Right cardiac atrium (tissue), 5 donors: ENCODE measurements around the gene ALDH18A1. TPM values are rescaled to one million over a fixed set of nuclear protein-coding genes. Genes with fewer than 3 reads are reported as not detected.

Source experiments
- ATAC-seq, 2 donors: fragments of 200-7000 bp; cut with Tn5 transposase; one replicate each; pipeline versions ENCODE4 v1.8.0 to v1.9.1; 2020; ENCODE audit warnings: moderate library complexity in 2 of 2, mild to moderate bottlenecking in 1 of 2
- DNase-seq, 3 donors: peaks; one replicate each; pipeline ENCODE4 v3.0.0-alpha.2; 2020
- H3K27ac ChIP-seq: one replicate; pipeline ENCODE4 v1.5.1; 2013; ENCODE audit warnings: mild to moderate bottlenecking, low read length, control low read depth, moderate library complexity
- H3K27me3 ChIP-seq: one replicate; pipeline ENCODE4 v1.6.1; 2013; ENCODE audit not compliant: control insufficient read depth, insufficient read depth
- H3K4me1 ChIP-seq: one replicate; pipeline ENCODE4 v1.6.1; 2013; ENCODE audit warnings: low read length; ENCODE audit not compliant: control insufficient read depth, insufficient read depth
- H3K4me3 ChIP-seq: one replicate; pipeline ENCODE4 v1.5.1; 2013; ENCODE audit warnings: low read length, control low read depth
- H3K9me3 ChIP-seq: one replicate; pipeline ENCODE4 v1.6.1; 2013; ENCODE audit warnings: low read length; ENCODE audit not compliant: control insufficient read depth
- WGBS: extraction: QIAGEN DNeasy Blood & Tissue Kit; methylation state at CpG from one replicate; pipeline ENCODE4 v1.1.7; 2013; 5-methylcytosine and 5-hydroxymethylcytosine counted together
- intact Hi-C, 4 donors: fragments of 100-400 bp; cut with DNase I; formaldehyde crosslinking; loops; one replicate each; pipeline versions ENCODE4 v1.11.0 to v1.14.0; 2022 to 2023
- long read RNA-seq, 4 donors: library from polyadenylated mRNA; unstranded; transcript quantifications; one replicate each; pipeline ENCODE4 v2.0.0, GENCODE V29; 2020 to 2021
- polyA plus RNA-seq: library from polyadenylated mRNA; stranded (reverse); fragments of 200-250 nt; gene quantifications from one replicate; pipeline ENCODE4 v1.2.3, GENCODE V29; 2013
- total RNA-seq, 4 donors: library from RNA; stranded (reverse); fragmentation: NEBNext Ultra II Directional; extraction: Animal tissue kit (Norgen Biotek cat#: 25700); gene quantifications; one replicate each; pipeline ENCODE4 v1.2.1, GENCODE V29; 2021
- donor health status: healthy with polysubstance abuse.
- donor health status: DM: no; HTN: yes; CAD: no.
- donor health status: DM: no; HTN: no; CAD: no.
- donor health status: DM: no; HTN: yes; CAD: no; lungs with severe emphysema.
- donor health status: DM: yes; HTN: yes; CAD: no.

ALDH18A1 gene
- total RNA-seq (10 to 100 TPM; 16.3 to 29.8 (median 19.9) TPM), polyA plus RNA-seq (6.9 TPM)
- long read RNA-seq, donor 1, transcript ALDH18A1-202 (18 exons, 3,359 nt): major isoform, 22 of 41 reads
- long read RNA-seq, donor 1, partial matches to known transcripts: 10 of 41 reads
- long read RNA-seq, donor 1, other reads (novel, unspliced or antisense): 6 of 41 reads
- long read RNA-seq, donor 2, transcript ALDH18A1-202 (18 exons, 3,359 nt): major isoform, 6 of 16 reads
- long read RNA-seq, donor 2, partial matches to known transcripts: 4 of 16 reads
- long read RNA-seq, donor 2, other reads (novel, unspliced or antisense): 6 of 16 reads
- long read RNA-seq, donor 3, transcript ALDH18A1-202 (18 exons, 3,359 nt): major isoform, 105 of 161 reads
- long read RNA-seq, donor 3, transcript ALDH18A1-201 (18 exons, 3,337 nt): minor isoform, 7 of 161 reads
- long read RNA-seq, donor 3, partial matches to known transcripts: 21 of 161 reads
- long read RNA-seq, donor 3, other reads (novel, unspliced or antisense): 28 of 161 reads
- long read RNA-seq, donor 4, partial matches to known transcripts: 7 of 14 reads
- long read RNA-seq, donor 4, other reads (novel, unspliced or antisense): 1 of 14 reads

DNA sequence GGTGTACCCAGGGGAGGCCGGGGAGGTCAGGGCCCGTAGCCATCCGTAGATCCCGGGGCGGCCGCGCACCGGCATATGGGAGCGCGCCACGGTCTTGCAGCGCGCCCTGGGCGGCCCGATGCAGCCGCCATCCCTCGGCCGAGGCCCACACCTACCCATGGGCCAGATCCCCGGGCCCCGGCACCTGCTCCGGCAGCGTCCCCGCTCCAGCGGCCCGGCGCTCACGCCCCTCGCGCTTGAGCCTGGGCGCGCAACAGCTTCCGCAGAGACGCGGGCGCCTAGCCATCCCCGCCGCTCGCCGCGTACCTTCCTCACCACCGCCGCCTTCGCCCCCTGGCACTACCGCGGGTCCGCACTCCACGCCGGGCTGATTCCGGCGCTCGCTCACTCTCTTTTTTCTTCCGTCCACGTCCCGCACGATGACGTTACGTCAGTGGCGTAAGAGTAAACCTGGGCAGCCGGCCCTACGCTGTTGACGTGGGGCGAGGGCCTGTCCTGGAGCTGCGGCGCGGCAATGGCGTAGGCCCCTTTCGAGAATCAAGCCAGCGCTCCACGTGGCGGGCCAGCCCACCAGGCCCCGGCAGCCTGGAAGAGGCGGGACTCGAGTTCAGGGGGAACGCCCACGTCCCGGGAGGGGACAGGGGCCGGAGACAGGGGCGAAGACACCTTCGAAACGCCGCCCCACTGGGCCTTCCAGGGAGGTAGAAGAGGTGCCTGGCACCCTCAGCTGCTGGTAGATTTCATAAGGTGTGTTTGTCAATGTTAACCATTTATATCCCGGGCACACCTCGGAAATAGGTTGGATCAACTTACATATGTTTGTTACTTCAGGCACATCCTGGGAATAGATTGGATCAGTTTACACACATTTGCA is at the start of gene ALDH18A1:
Gene ALDH18A1 (minus strand): TSS at position 421 of the 874 bp plus-strand sequence. CDS start 3,334 bp downstream, outside the sequence.
- Histone ChIP-seq H3K9me3 (no peaks in the 10 kb centered on the region), H3K27ac (no peak within 1 kb of the TSS), H3K4me3 (peak within 1 kb of the TSS; percentile 52), H3K27me3 (no peaks in the 10 kb centered on the region), H3K4me1 (no peaks in the 10 kb centered on the region)
- DNase-seq (peak; percentile 96 to 98 (median 97)), ATAC-seq (peak; percentile 97 to 98)
- intact Hi-C loops: no loop called here
- under 1% methylated on average over 83 of the region's 83 CpGs for WGBS

DNA sequence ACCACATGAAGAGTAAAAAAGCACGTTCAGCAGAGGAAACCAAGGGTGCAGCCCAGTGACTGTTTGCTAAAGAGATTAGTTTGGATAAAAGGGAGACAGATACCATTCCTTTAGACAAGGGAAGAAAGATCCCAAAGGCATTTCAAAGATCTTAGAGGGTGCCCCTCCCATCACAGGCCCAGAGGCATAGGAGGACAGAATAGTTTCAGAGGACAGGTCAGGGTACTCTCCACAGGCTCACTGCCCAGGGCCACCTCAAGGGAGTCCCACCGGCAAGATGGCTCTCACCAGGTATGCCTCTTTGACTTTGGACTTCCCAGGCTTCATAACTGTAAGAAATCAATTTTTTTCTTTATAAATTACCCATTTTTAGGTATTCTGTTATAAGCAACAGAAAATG is 41.9 kb upstream of the ALDH18A1 start:
- WGBS: 48% methylated on average over 2 of the region's 2 CpGs
- no peak for ATAC-seq
- intact Hi-C loops: loop anchor here in 3 of 4 donors (10.0 kb wide), 2 partner anchors 146 to 166 kb away; no protein-coding TSS in a partner anchor
- no peak overlapping the region for H3K27ac ChIP-seq
- DNase-seq: no peak
- H3K9me3 ChIP-seq: no peaks in the 10 kb centered on the region
- no peak overlapping the region for H3K4me3 ChIP-seq
- H3K4me1 ChIP-seq: no peaks in the 10 kb centered on the region
- no peaks in the 10 kb centered on the region for H3K27me3 ChIP-seq

DNA sequence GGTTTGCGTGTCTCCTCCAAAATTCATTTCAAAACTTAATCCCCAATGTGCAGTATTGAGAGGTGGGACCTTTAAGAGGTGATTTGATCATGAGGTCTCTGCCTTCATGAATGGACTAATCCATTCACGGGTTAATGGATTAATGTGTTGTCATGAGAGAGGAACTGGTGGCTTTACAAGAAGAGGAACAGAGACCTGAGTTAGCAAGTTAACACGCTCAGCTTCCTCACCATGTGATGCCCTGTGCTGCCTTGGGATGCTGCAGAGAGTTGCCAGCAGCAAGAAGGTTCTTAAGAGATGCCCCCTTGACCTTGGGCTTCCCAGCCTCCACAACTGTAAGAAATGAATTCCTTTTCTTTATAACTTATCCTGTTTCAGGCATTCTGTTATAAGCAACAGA is 40.9 kb upstream of the ALDH18A1 start:
- intact Hi-C loops: loop anchor here in 3 of 4 donors (10.0 kb wide), 2 partner anchors 147 to 167 kb away; no protein-coding TSS in a partner anchor
- Histone ChIP-seq H3K27me3 (no peaks in the 10 kb centered on the region), H3K4me1 (no peaks in the 10 kb centered on the region), H3K9me3 (no peaks in the 10 kb centered on the region), H3K4me3 (no peak overlapping the region), H3K27ac (no peak overlapping the region)
- ATAC-seq: no peak
- 79% methylated on average over 3 of the region's 3 CpGs for WGBS
- DNase-seq: peak in 1 of 3 donors; percentile 55

DNA sequence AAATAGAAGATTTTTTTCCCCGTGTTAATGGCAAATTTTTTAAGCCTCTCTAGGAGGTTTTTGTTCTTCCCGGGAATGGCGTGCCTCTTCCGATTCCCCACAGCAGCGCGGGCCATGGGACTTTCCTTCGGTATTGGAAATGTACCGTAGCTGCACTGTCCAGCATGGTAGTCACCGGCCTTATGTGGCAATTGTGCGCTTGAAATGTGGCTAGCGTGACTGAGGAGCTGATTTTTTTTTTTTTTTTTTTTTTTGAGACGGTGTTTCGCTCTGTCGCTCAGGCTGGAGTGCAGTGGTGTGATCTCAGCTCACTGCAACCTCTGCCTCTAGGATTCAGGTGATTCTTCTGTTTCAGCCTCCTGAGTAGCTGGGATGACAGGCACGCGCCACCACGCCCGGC is 38.2 kb upstream of the ALDH18A1 start:
- Histone ChIP-seq H3K9me3 (no peaks in the 10 kb centered on the region), H3K4me3 (no peak overlapping the region), H3K4me1 (no peaks in the 10 kb centered on the region), H3K27me3 (no peaks in the 10 kb centered on the region), H3K27ac (no peak overlapping the region)
- DNase-seq: peak in 2 of 3 donors; percentile 28 to 53
- intact Hi-C loops: loop anchor here in 3 of 4 donors (10.0 kb wide), 2 partner anchors 150 to 170 kb away; no protein-coding TSS in a partner anchor
- WGBS: 95% methylated on average over 18 of the region's 18 CpGs
- ATAC-seq: no peak

DNA sequence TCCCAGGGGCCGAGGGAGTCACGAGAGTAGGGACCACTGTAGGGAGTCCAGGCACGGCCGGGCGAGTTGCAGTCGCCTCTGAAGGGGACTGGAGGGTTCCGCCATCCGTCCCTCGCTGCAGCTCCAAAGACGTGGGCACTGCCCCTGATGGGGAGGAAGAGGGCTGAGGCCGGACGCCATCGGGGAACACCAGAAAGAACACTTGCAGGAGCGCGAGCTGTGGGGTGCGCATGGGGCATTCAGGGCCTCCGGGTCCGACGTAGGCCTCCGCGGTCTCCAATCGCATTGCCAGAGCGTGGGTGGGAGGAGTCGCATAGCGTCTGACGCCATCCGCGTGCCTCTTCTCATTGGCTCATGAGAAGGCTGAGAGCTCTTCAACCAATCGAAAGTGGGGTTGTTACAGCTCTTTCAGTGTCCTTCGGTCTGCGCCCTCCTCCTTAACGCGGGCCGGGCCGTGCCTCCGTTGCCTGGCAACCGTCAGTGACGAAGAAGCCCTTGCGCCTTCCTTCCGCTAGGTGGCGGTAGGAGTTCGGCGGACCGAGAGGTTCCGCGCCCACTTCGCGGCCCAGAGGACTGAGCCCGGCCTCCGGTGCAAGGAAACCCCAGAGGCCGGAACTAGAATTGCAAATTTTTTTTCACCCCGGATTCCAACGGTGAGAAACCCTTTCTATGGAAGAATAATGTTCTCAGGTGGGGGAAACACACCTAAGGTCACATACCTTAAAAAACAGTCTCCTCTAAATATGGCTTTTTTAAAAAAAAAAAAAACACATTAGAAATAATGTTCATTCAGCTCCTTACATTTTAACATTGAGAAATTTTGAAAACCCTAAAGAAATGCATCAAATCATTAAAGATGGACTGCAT is 37.4 kb upstream of the ALDH18A1 start, which contains the start of gene TCTN3:
Gene TCTN3 (minus strand): TSS at position 260 of the 867 bp plus-strand sequence. CDS start 28 bp downstream, at position 232.
- WGBS: under 1% methylated on average over 53 of the region's 53 CpGs
- Histone ChIP-seq H3K27me3 (no peaks in the 10 kb centered on the region), H3K9me3 (no peaks in the 10 kb centered on the region), H3K4me1 (no peaks in the 10 kb centered on the region), H3K27ac (peak within 1 kb of the TSS; percentile 55), H3K4me3 (peak within 1 kb of the TSS; percentile 77)
- intact Hi-C loops: loop anchor here in 3 of 4 donors (10.0 kb wide), 2 partner anchors 151 to 171 kb away; no protein-coding TSS in a partner anchor
- peak; percentile 96 to 98 (median 98) for DNase-seq
- ATAC-seq: peak; percentile 100

DNA sequence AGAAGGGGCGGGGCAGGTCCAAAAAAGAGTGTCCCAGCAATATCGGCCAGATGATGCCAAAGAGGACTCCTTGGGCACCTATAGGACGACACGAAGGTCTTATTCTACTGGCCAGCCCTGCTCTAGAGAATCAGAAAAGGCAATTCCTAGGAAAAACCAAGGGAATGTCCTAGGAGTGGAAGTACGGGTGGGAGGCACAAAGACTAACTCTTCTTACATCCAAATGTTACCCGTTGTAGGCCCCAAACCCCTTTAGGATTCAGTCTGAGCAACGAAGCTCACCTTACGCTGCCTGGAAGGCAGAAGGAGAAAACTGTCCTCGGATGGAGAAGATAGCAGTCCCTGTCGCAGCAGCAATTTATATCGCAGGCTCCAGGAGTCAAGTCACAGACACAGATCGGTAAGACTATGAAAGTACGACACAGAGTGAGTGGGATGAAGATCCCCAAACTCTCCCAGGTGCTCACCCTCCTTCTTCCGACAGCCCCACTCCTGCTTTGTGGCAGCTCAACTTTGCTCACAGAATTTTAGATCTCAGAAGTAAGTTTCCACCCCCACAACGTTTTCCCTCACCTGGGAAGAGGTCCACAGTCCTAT is 36.7 kb upstream of the ALDH18A1 start:
- no peak for ATAC-seq
- H3K4me1 ChIP-seq: no peaks in the 10 kb centered on the region
- H3K27me3 ChIP-seq: no peaks in the 10 kb centered on the region
- intact Hi-C loops: loop anchor here in 3 of 4 donors (10.0 kb wide), 2 partner anchors 152 to 172 kb away; no protein-coding TSS in a partner anchor
- no peaks in the 10 kb centered on the region for H3K9me3 ChIP-seq
- peak overlapping the region; percentile 77 for H3K4me3 ChIP-seq
- DNase-seq: no peak
- H3K27ac ChIP-seq: peak overlapping the region; percentile 55
- 7% methylated on average over 15 of the region's 15 CpGs for WGBS

DNA sequence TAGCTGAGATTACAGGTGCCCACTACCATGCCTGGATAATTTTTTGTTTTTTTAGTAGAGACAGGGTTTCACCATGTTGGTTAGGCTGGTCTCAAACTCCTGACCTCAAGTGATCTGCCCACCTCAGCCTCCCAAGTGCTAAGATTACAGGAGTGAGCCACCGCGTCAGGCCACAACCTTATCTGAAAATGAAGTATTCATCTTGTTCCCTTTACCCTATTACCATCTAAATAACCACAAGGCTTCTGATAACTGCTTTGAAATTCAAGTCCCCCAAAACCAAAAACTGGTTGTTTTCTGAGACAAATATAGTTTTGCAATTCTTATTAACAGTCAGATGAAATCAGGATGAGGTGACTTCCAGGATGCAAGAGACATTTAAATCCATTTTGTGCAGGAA is 34.8 kb upstream of the ALDH18A1 start:
- H3K9me3 ChIP-seq: no peaks in the 10 kb centered on the region
- H3K27me3 ChIP-seq: no peaks in the 10 kb centered on the region
- no peak overlapping the region for H3K4me3 ChIP-seq
- WGBS: 82% methylated on average over 2 of the region's 2 CpGs
- no peak overlapping the region for H3K27ac ChIP-seq
- ATAC-seq: no peak
- intact Hi-C loops: loop anchor here in 3 of 4 donors (10.0 kb wide), 2 partner anchors 154 to 174 kb away; no protein-coding TSS in a partner anchor
- no peaks in the 10 kb centered on the region for H3K4me1 ChIP-seq
- DNase-seq: no peak

DNA sequence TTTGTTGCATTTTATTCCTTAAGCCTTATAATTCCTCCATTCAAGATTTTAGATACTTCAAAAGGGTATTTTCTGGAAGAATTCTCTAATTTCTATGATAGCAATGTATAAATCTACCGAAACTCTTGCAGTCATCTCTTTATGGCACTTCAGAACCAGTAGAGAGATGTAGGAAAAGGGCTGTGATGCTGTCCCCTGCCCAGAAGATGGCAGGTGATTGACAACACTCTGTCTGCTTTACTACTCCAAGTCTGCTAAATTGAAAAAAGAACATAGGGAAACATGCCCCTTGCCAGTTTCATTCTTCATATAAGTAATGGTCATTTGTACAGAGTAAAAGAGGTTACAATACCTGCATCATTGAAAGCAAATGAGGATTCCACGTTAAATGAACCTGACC is 32.1 kb upstream of the ALDH18A1 start:
- H3K4me1 ChIP-seq: no peaks in the 10 kb centered on the region
- no peak overlapping the region for H3K4me3 ChIP-seq
- DNase-seq (no peak), ATAC-seq (no peak)
- H3K27me3 ChIP-seq: no peaks in the 10 kb centered on the region
- no peak overlapping the region for H3K27ac ChIP-seq
- 70% methylated on average over 2 of the region's 2 CpGs for WGBS
- intact Hi-C loops: no loop called here
- H3K9me3 ChIP-seq: no peaks in the 10 kb centered on the region

DNA sequence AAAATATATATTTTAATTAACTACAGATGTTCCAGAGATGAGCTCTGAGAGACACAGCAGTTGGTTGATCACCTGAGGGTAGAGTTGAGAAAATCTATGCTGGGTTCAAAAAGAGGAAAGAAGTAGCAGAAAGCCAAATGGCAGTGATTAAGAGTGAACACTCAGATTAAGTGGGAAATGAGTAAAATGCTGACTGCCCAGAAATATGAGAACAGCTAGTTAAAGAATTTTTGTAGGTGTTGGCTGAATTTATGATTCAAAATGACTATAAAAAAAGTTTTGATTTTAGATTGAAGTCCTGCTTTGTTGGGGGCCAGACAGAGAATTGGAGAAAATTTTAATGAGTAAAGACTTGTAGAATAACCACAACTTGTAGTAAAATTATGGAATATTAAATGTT is 27.5 kb upstream of the ALDH18A1 start:
- no peaks in the 10 kb centered on the region for H3K4me1 ChIP-seq
- H3K27me3 ChIP-seq: no peaks in the 10 kb centered on the region
- DNase-seq (no peak), ATAC-seq (no peak)
- intact Hi-C loops: no loop called here
- no peaks in the 10 kb centered on the region for H3K9me3 ChIP-seq
- no peak overlapping the region for H3K27ac ChIP-seq
- no peak overlapping the region for H3K4me3 ChIP-seq
